Neural crest cell (in vitro differentiated cells): Measurements from ENCODE around the gene ADGRV1. TPM values are rescaled to one million over a fixed set of nuclear protein-coding genes. Genes with fewer than 3 reads are reported as not detected.

Experiments used
- DNase-seq: peaks from one replicate; pipeline ENCODE4 v3.0.0; 2021; ENCODE audit warnings: low read depth, mixed read lengths, low spot score
- H3K27ac Mint-ChIP-seq: one replicate; pipeline ENCODE4 v1.8.0; 2021; ENCODE audit warnings: mild to moderate bottlenecking, mixed read lengths; ENCODE audit not compliant: unreplicated experiment
- H3K27me3 Mint-ChIP-seq: 2 replicates; pipeline ENCODE4 v1.8.0; 2021; ENCODE audit warnings: low read depth, mild to moderate bottlenecking, mixed read lengths
- H3K36me3 Mint-ChIP-seq: 2 replicates; pipeline ENCODE4 v1.8.0; 2021; ENCODE audit warnings: low read depth, mild to moderate bottlenecking, mixed read lengths
- H3K4me1 Mint-ChIP-seq: 2 replicates; pipeline ENCODE4 v1.8.0; 2021; ENCODE audit warnings: mixed read lengths
- H3K4me3 Mint-ChIP-seq: one replicate; pipeline ENCODE4 v1.8.0; 2021; ENCODE audit warnings: mild to moderate bottlenecking, mixed read lengths
- H3K9me3 Mint-ChIP-seq: 2 replicates; pipeline ENCODE4 v1.8.0; 2021; ENCODE audit warnings: mixed read lengths
- total RNA-seq: library from RNA; stranded (reverse); gene quantifications from 2 replicates; pipeline ENCODE4 v1.2.1, GENCODE V29; 2021
- TF ChIP-seq, protein P1 (sequence below): fragments of 200-600 bp; sonication (generic); conservative IDR thresholded peaks from 2 replicates; pipeline ENCODE4 v1.5.0; 2021; ENCODE audit warnings: antibody characterized with exemption, mild to moderate bottlenecking

The ADGRV1 gene
- total RNA-seq, 1 donor from 2014 or later, result 43.4 TPM

DNA sequence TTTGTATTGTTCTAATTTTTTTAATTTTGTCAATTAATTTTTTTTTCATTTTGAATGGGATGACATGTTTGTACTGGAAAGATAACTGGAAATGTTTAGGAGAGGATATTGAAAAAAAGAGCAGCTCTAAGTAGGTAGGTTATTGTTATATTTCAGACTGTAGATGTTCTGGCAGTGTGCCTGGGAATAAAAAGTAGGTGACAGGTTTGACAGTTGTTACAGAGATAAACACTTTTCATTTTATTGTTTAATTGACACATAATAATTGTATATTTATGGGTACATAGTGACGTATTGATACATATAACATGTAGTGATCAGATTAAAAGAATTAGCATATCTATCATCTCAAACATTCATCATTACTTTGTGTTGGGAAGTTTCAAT is 545.5 kb downstream of the ADGRV1 start:
- Mint-ChIP-seq H3K4me3 (no peak overlapping the region), H3K4me1 (peaks cover 29% of the 10 kb centered on the region), H3K27me3 (no peaks in the 10 kb centered on the region), H3K9me3 (peaks cover 9% of the 10 kb centered on the region), H3K36me3 (peaks cover 23% of the 10 kb centered on the region), H3K27ac (no peak overlapping the region)
- DNase-seq, result no peak
- TF ChIP-seq, protein P1, sequence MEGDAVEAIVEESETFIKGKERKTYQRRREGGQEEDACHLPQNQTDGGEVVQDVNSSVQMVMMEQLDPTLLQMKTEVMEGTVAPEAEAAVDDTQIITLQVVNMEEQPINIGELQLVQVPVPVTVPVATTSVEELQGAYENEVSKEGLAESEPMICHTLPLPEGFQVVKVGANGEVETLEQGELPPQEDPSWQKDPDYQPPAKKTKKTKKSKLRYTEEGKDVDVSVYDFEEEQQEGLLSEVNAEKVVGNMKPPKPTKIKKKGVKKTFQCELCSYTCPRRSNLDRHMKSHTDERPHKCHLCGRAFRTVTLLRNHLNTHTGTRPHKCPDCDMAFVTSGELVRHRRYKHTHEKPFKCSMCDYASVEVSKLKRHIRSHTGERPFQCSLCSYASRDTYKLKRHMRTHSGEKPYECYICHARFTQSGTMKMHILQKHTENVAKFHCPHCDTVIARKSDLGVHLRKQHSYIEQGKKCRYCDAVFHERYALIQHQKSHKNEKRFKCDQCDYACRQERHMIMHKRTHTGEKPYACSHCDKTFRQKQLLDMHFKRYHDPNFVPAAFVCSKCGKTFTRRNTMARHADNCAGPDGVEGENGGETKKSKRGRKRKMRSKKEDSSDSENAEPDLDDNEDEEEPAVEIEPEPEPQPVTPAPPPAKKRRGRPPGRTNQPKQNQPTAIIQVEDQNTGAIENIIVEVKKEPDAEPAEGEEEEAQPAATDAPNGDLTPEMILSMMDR, result no peak

DNA sequence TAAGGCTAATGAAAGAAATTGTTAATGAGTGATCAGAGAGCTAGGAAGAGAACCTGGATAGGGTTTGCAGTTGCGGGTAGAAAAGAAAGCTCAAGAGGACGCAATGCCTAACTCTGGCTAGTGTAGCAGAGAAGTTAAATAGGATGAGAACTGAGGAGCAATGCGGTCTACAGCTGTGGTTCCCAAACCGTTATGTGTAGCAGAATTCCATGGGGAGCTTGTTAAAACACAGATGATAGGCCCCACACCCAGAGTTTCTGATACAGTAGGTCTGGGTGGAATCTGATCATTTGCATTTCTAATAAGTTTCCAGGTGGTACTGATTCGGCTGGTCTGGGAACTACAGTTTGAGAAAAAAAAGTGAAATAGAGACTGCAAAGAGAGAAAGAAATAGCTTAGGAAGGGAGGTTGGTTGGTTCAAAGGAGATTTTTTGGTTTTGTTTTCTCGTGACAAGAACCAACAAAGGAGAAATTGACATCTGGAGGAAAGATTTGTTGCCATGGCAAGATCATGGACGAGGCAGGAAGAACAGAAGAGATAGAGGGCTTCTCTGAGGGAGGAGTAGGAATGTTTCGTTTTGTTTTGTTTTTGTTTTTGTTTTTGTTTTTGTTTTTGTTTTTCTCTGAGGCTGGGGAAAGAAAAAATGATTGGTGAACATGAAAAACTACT is 548.4 kb downstream of the ADGRV1 start:
- TF ChIP-seq, protein P1, result no peak
- peak overlapping the region; percentile 73 for H3K27ac Mint-ChIP-seq
- DNase-seq, result no peak
- H3K9me3 Mint-ChIP-seq, result peaks cover 9% of the 10 kb centered on the region
- peaks cover 23% of the 10 kb centered on the region for H3K36me3 Mint-ChIP-seq
- no peaks in the 10 kb centered on the region for H3K27me3 Mint-ChIP-seq
- H3K4me1 Mint-ChIP-seq, result peaks cover 30% of the 10 kb centered on the region
- H3K4me3 Mint-ChIP-seq, result no peak overlapping the region

DNA sequence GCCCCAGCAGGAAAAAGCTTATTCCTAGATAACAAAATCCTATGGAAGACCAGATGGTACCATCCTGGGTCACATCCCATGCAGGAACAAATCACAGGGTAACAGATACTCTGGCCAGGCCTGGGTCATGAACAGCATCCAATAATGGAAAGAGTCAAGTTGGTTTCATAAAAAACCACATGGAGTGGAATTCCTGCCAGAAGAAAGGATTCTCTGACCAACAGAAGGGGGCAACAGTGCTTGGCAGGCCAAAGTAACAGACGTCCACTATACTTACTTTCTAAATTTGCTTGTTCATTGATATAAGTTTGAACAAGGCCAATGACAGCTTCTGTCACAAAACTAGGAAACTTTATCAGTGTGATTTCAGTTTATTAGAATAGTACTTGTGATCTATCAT is 551.0 kb downstream of the ADGRV1 start:
- TF ChIP-seq, protein P1, result no peak
- H3K9me3 Mint-ChIP-seq, result peaks cover 9% of the 10 kb centered on the region
- no peak for DNase-seq
- no peak overlapping the region for H3K27ac Mint-ChIP-seq
- H3K4me1 Mint-ChIP-seq, result peaks cover 34% of the 10 kb centered on the region
- no peak overlapping the region for H3K4me3 Mint-ChIP-seq
- peaks cover 16% of the 10 kb centered on the region for H3K36me3 Mint-ChIP-seq
- no peaks in the 10 kb centered on the region for H3K27me3 Mint-ChIP-seq

DNA sequence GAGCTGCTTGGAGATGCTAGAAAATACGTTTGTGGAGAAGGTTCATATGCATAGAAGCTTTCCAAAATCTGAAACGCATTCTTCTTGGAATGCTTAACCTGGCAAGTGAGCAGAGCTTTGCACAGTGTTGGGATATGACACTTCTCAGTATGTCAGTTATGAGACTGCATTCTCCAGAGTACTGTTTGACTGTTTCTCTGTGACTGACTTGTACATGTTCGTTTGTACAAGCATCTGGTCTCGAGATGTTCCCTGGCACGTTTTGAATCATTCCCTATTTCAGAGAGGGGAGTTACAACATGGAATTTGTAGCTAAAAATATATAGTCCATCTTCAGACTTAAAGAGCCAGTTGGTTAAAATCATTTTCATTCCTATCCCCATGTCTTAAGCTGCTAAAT is 552.1 kb downstream of the ADGRV1 start:
- no peak overlapping the region for H3K27ac Mint-ChIP-seq
- no peak for DNase-seq
- TF ChIP-seq, protein P1, result no peak
- no peak overlapping the region for H3K4me3 Mint-ChIP-seq
- H3K4me1 Mint-ChIP-seq, result peaks cover 39% of the 10 kb centered on the region
- H3K27me3 Mint-ChIP-seq, result no peaks in the 10 kb centered on the region
- H3K9me3 Mint-ChIP-seq, result peaks cover 3% of the 10 kb centered on the region
- peaks cover 9% of the 10 kb centered on the region for H3K36me3 Mint-ChIP-seq

- Mint-ChIP-seq H3K4me3 (no peak overlapping the region), H3K27me3 (no peaks in the 10 kb centered on the region), H3K36me3 (peaks cover 3% of the 10 kb centered on the region), H3K9me3 (peaks cover under 1% of the 10 kb centered on the region), H3K27ac (no peak overlapping the region), H3K4me1 (peaks cover 41% of the 10 kb centered on the region)
- no peak for DNase-seq
- TF ChIP-seq, protein P1, result no peak
These were observed 553.1 kb downstream of the ADGRV1 start for GRCh38 chr5:91111473-91112238.
